SK-N-SH (cell line): ENCODE results near the gene MBNL2. TPM values are rescaled to one million over a fixed set of nuclear protein-coding genes. Genes with fewer than 3 reads are reported as not detected.

ENCODE experiments used
- CTCF ChIA-PET: fragments of 300-600, 350-600 bp; formaldehyde crosslinking; extraction: SDS; loops from one replicate; lab custom pipeline; 2021; lab: Yijun Ruan, JAX
- POLR2A ChIA-PET: fragments of 350-600 bp; sonication (Branson Sonifier 250); formaldehyde crosslinking; extraction: SDS; loops from one replicate; lab custom pipeline; 2020; ENCODE audit warnings: antibody characterized with exemption, inconsistent platforms; lab: Yijun Ruan, JAX
- DNase-seq: peaks from one replicate; pipeline ENCODE4 v3.0.0; 2012
- H2AFZ ChIP-seq: fragments of 200-600 bp; sonication (generic); 2 replicates; pipeline ENCODE4 v1.8.1; 2016; ENCODE audit warnings: antibody characterized with exemption, mild to moderate bottlenecking, low read depth
- H3F3A ChIP-seq: fragments of 200-600 bp; sonication (generic); replicated peaks from 2 replicates; pipeline ENCODE3; 2016; ENCODE audit warnings: antibody characterized with exemption, mild to moderate bottlenecking; ENCODE audit not compliant: insufficient read depth
- H3K27ac ChIP-seq, 2 experiments: fragments of 200-500 bp in 1 of 2; fragments of 200-600 bp in 1 of 2; sonication (Bioruptor generic) in 1 of 2; sonication (generic), shearing (Covaris generic) in 1 of 2; 2 replicates each; pipeline versions ENCODE4 v1.5.1 to v1.6.1; 2014 to 2016; ENCODE audit warnings: low read depth in 2 of 2, inconsistent platforms in 1 of 2, low read length in 1 of 2, mild to moderate bottlenecking in 1 of 2, mixed read lengths in 1 of 2
- H3K27me3 ChIP-seq: fragments of 200-600 bp; sonication (generic), shearing (Covaris generic); 2 replicates; pipeline ENCODE4 v1.6.1; 2016; ENCODE audit warnings: mixed run types; ENCODE audit not compliant: insufficient read depth
- H3K36me3 ChIP-seq, 2 experiments: fragments of 200-500 bp in 1 of 2; fragments of 200-600 bp in 1 of 2; sonication (Bioruptor generic) in 1 of 2; sonication (generic) in 1 of 2; replicated peaks in 1 of 2; 2 replicates each; pipeline versions ENCODE3 to v1.5.1; 2014 to 2016; ENCODE audit warnings: low read length in 1 of 2, mild to moderate bottlenecking in 1 of 2; ENCODE audit not compliant: insufficient read depth in 2 of 2, control insufficient read depth in 1 of 2
- H3K4me1 ChIP-seq, 2 experiments: fragments of 200-500 bp in 1 of 2; fragments of 200-600 bp in 1 of 2; sonication (Bioruptor generic) in 1 of 2; sonication (generic), shearing (Covaris generic) in 1 of 2; 2 replicates each; pipeline versions ENCODE4 v1.5.1 to v1.6.1; 2014 to 2016; ENCODE audit warnings: low read depth in 1 of 2, low read length in 1 of 2, mixed run types in 1 of 2; ENCODE audit not compliant: insufficient read depth in 2 of 2, control insufficient read depth in 1 of 2
- H3K4me2 ChIP-seq: fragments of 200-600 bp; sonication (generic), shearing (Covaris generic); 2 replicates; pipeline ENCODE4 v1.6.1; 2017; ENCODE audit warnings: mixed run types
- H3K4me3 ChIP-seq, 2 experiments: fragments of 200-500 bp in 1 of 2; fragments of 200-600 bp in 1 of 2; sonication (Bioruptor generic) in 1 of 2; sonication (generic), shearing (Covaris generic) in 1 of 2; 2 replicates each; pipeline versions ENCODE4 v1.5.1 to v1.8.1; 2014 to 2016; ENCODE audit warnings: low read depth in 2 of 2, inconsistent platforms in 1 of 2, low read length in 1 of 2, mild to moderate bottlenecking in 1 of 2, mixed read lengths in 1 of 2, moderate library complexity in 1 of 2
- H3K79me2 ChIP-seq: fragments of 200-600 bp; sonication (generic); 2 replicates; pipeline ENCODE4 v1.8.1; 2017; ENCODE audit warnings: mild to moderate bottlenecking; ENCODE audit not compliant: insufficient read depth
- H3K9ac ChIP-seq: fragments of 200-600 bp; sonication (generic); 2 replicates; pipeline ENCODE4 v1.6.1; 2017; ENCODE audit warnings: mixed run types
- H3K9me2 ChIP-seq: fragments of 200-600 bp; sonication (generic); 2 replicates; pipeline ENCODE4 v1.6.1; 2017; ENCODE audit warnings: mixed run types
- H3K9me3 ChIP-seq: fragments of 200-600 bp; sonication (generic); 2 replicates; pipeline ENCODE4 v1.6.1; 2017; ENCODE audit warnings: mixed run types, mild to moderate bottlenecking, moderate library complexity
- H4K20me1 ChIP-seq: fragments of 200-600 bp; sonication (generic); 2 replicates; pipeline ENCODE4 v1.6.1; 2017; ENCODE audit warnings: mild to moderate bottlenecking, mixed run types; ENCODE audit not compliant: insufficient read depth
- CHD2 ChIP-seq: fragments of 150-350 bp; IDR thresholded peaks from 2 replicates; pipeline ENCODE4 v1.6.1; 2018; ENCODE audit warnings: low read length; ENCODE audit not compliant: partially characterized antibody
- ELF1 ChIP-seq: IDR thresholded peaks from 2 replicates; pipeline ENCODE4 v1.4.0; 2012
- EZH2phosphoT487 ChIP-seq: fragments of 200-600 bp; sonication (generic); IDR thresholded peaks from 2 replicates; pipeline ENCODE4 v1.6.1; 2017; ENCODE audit warnings: low read depth, mixed run types, mild to moderate bottlenecking, antibody characterized with exemption, moderate library complexity, borderline replicate concordance
- FOSL2 ChIP-seq: IDR thresholded peaks from 2 replicates; pipeline ENCODE4 v1.4.0; 2012; ENCODE audit warnings: low read depth, mild to moderate bottlenecking, moderate library complexity, borderline replicate concordance
- GATA2 ChIP-seq: sonication (generic); formaldehyde crosslinking; IDR thresholded peaks from 2 replicates; pipeline ENCODE4 v1.5.0; 2020; ENCODE audit warnings: mild to moderate bottlenecking, missing genetic modification reagents
- MEF2A ChIP-seq: IDR thresholded peaks from 2 replicates; pipeline ENCODE4 v1.4.0; 2012; ENCODE audit warnings: low read depth, borderline replicate concordance
- NFIC ChIP-seq: IDR thresholded peaks from 2 replicates; pipeline ENCODE4 v1.4.0; 2012; ENCODE audit warnings: borderline replicate concordance
- PBX3 ChIP-seq: IDR thresholded peaks from 2 replicates; pipeline ENCODE4; 2012
- RCOR1 ChIP-seq: fragments of 150-350 bp; IDR thresholded peaks from 2 replicates; pipeline ENCODE4 v1.6.1; 2017; ENCODE audit warnings: antibody characterized with exemption, low read length
- RXRA ChIP-seq: IDR thresholded peaks from 2 replicates; pipeline ENCODE4 v1.4.0; 2012; ENCODE audit warnings: low read depth, mild to moderate bottlenecking, borderline replicate concordance
- USF1 ChIP-seq: IDR thresholded peaks from 2 replicates; pipeline ENCODE4 v1.4.0; 2012; ENCODE audit warnings: low read depth, borderline replicate concordance
- USF2 ChIP-seq: fragments of 150-350 bp; IDR thresholded peaks from 2 replicates; pipeline ENCODE4 v1.6.1; 2017; ENCODE audit warnings: antibody characterized with exemption, low read length, low read depth, borderline replicate concordance
- ZBTB33 ChIP-seq: IDR thresholded peaks from 2 replicates; pipeline ENCODE4 v1.4.0; 2012; ENCODE audit warnings: low read depth, borderline replicate concordance
- WGBS: methylation state at CpG from one replicate; pipeline ENCODE4 v1.1.6; 2017; ENCODE audit warnings: low lambda C conversion rate; 5-methylcytosine and 5-hydroxymethylcytosine counted together
- polyA plus RNA-seq, 3 experiments: library from polyadenylated mRNA; depleted of rRNA; stranded (reverse); fragments of >200 nt; gene quantifications; 2 replicates each; pipeline ENCODE4 v1.2.3, GENCODE V29; 2012

Gene MBNL2
- polyA plus RNA-seq, 1 of the 3 experiments (the other 2 are of a cell fraction), result 24.5 TPM

- CTCF ChIA-PET, result interaction anchor here (0.7 to 1.3 kb wide), 2 partner anchors 15 to 211 kb away, joined by 3 read pairs; no protein-coding TSS in a partner anchor
- Histone ChIP-seq H3K36me3 (peaks cover 0 to 16% of the 10 kb centered on the region in 2 experiments), H3K4me2 (no peak overlapping the region), H3K79me2 (peaks cover 100% of the 10 kb centered on the region), H3K9me2 (no peaks in the 10 kb centered on the region), H2AFZ (no peak overlapping the region), H3F3A (peaks cover 21% of the 10 kb centered on the region), H3K27ac (no peak overlapping the region), H3K27me3 (no peaks in the 10 kb centered on the region), H3K4me3 (no peak overlapping the region), H3K9me3 (no peaks in the 10 kb centered on the region), H4K20me1 (peaks cover 14% of the 10 kb centered on the region), H3K4me1 (peaks cover 12 to 34% of the 10 kb centered on the region in 2 experiments; a peak in 2 of 4 replicates), H3K9ac (no peak overlapping the region)
- POLR2A ChIA-PET, result no interaction called here
- no peak for DNase-seq
- TF ChIP-seq USF1 (no peak), ZBTB33 (no peak), CHD2 (no peak), RXRA (no peak), GATA2 (CRISPR knock-in tag) (no peak)
- WGBS, result 49% methylated on average over 2 of the region's 2 CpGs
Observed at GRCh38 chr13:97321101-97321500, 99.0 kb downstream of the MBNL2 start.

GRCh38 chr13:97321616-97322321, 99.6 kb downstream of the MBNL2 start:
- Histone ChIP-seq H3K36me3 (peaks cover 2 to 16% of the 10 kb centered on the region in 2 experiments), H3K4me3 (no peak overlapping the region), H3K27ac (peak overlapping the region in 1 of 2 experiments; percentile 25; a peak in 2 of 4 replicates), H3K9me3 (no peaks in the 10 kb centered on the region), H3K9ac (no peak overlapping the region), H3K4me2 (no peak overlapping the region), H3K79me2 (peaks cover 100% of the 10 kb centered on the region), H3K27me3 (no peaks in the 10 kb centered on the region), H4K20me1 (peaks cover 12% of the 10 kb centered on the region), H3K9me2 (no peaks in the 10 kb centered on the region), H3K4me1 (peaks cover 12 to 28% of the 10 kb centered on the region in 2 experiments; a peak in 3 of 4 replicates), H3F3A (peaks cover 28% of the 10 kb centered on the region), H2AFZ (no peak overlapping the region)
- ChIA-PET CTCF (interaction anchor here (0.7 to 1.3 kb wide), 2 partner anchors 14 to 212 kb away, joined by 3 read pairs; no protein-coding TSS in a partner anchor), POLR2A (no interaction called here)
- 84% methylated on average over 7 of the region's 7 CpGs for WGBS
- DNase-seq, result no peak
- TF ChIP-seq USF2, result no peak
- no peak for TF ChIP-seq NFIC
- no peak for TF ChIP-seq MEF2A
- TF ChIP-seq RCOR1, result no peak
- TF ChIP-seq FOSL2, result no peak
- no peak for TF ChIP-seq EZH2phosphoT487
- TF ChIP-seq ZBTB33, result no peak
- TF ChIP-seq PBX3, result no peak
- TF ChIP-seq ELF1, result no peak
- no peak for TF ChIP-seq USF1
